GM19023 (cell line): Measurements from ENCODE around the gene NAXD.
"Not testable (repeated sequence)": the region's sequence is repeated elsewhere in the genome, so short reads cannot be mapped to it uniquely, and the experiment has no call there.

Experiments
- ATAC-seq: cut with Tn5 transposase; IDR thresholded peaks from one replicate; pipeline ENCODE4 v1.9.1; 2021; ENCODE audit warnings: mild to moderate bottlenecking, moderate library complexity; ENCODE audit not compliant: unreplicated experiment

NAXD gene

DNA sequence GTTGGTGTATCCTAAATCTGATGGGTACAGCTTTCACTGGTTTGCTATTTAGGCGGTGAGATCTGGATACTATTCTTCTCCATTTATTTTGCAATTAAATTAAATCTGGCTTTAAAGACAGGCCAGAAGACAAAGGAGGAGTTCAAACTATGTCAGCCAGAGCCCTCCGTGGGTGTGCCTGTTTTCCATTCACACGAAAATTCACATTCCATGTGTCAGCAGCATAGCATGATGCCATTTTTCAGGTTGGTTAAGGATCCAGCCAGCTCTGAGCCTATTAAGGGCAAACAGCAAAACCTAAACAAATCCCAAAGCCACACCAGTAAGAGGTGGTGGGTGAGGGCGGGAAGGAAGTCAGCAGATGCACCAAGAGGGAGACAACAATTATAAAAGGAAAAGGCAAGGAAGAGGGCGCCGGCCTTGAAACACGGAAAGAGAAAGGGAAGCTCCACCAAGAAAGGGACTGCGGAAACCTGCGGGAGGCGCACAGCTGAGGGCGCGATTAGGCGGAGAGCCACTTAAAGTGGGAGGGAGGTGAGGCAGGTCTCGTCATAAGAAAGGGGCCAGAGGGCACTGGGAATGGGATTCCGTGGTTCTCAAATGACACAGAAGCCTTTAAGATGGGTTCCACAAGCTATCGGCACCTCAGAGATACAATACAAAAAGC is 47.6 kb downstream of the NAXD start:
- ATAC-seq: no peak

DNA sequence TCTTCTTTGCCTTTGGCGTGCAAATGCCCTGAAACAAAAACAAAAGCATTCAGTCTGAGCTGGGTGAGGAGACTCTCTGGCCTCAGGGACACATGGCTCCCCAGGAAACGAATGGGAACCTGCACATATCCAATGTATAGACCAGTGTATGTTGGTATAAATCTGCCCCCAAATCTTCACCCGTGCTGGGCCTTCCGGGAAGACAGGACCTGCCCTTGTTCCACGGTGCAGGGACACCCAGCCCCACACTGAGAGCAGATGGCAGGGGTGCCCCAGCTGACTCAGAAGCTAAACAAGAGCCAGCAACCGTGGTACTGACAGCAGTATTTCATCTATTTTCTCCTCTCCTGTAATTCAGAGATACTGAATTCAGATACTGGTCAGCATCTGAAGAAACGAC is 48.1 kb downstream of the NAXD start:
- ATAC-seq: no peak

DNA sequence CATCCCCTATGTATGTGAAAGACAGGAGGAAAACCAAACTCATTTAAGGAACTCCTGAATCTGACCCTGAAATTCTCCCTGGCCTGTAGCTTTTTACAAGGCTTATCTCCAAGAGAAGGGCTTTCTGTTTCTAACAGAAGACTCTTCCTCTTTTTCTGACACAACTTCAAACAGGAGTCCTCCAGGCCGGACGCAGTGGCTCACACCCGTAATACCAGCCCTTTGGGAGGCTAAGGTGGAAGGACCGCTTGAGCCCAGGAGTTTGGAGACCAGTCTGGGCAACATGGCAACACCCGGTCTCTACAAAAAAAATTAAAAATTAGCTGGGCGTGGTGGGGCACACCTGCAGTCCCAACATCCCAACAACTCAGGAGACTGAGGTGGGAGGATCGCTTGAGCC is 48.7 kb downstream of the NAXD start:
- no peak for ATAC-seq

DNA sequence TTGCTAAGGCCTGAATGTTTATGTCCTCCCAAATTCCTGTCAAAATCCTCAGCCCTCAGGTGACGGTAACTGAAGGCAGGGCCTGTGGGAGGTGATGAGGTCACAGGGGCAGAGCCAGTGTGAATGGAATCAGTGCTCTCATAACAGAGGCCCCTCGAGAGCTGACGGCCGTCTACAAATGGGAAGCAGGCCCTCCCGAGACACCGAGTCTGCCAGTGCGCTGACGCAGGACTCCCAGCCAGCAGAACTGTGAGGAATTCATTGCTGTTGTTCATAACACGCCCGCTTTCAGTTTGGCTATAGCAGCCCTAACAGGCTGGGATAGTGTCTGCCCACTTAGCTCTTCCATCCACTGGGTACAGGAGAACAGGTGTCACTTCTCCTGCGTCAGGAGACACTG is 49.3 kb downstream of the NAXD start:
- ATAC-seq: no peak

DNA sequence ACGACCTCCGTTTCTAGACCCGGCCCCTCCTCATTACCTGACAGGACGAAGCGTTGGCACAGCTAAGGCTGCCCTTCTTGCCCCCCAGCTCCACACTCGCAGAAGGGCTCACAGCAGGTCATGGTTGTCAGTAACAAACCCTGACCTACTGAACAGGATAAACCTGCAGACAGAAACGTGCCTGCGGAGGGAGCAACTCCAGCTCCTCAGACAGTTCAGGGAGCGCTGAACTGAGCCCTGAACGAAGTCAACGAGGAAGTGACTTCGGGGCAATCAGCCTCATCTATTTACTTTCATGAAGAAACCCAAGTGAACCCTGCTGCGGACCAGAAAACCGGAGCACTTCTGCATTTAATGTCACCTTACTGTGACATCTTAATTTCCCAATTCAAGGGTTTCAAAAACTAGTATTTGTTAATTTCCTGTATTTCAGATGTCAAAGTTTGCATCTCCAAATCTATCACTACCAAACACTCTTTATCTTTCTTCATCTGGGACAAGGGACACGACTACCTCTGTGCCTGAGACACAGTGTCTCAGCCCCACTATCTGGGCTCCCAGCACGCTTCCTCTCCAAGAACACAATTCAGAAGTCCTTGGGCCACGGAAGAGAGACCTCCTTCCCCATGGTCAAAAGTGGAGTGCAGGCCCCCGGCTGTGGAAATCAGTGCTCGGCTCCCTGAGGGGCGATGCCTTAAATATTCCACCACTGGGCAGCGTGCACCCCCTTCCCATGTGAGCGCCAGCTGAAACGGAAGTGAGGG is 50.3 kb downstream of the NAXD start:
- no peak for ATAC-seq

DNA sequence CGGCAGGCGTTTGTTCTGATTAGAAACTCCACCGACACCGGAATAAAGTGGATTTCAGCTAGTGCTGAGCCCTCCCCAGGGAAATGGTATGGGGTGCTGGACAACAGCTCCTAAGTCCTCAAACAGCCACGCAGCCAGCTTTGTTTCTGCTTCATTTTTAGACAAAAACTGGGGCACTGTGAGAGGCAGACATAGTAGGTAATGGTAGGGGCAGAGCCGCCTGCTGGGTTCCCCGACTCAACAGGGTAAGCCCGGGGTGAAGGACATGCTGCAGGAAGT is 50.8 kb downstream of the NAXD start:
- ATAC-seq: no peak

DNA sequence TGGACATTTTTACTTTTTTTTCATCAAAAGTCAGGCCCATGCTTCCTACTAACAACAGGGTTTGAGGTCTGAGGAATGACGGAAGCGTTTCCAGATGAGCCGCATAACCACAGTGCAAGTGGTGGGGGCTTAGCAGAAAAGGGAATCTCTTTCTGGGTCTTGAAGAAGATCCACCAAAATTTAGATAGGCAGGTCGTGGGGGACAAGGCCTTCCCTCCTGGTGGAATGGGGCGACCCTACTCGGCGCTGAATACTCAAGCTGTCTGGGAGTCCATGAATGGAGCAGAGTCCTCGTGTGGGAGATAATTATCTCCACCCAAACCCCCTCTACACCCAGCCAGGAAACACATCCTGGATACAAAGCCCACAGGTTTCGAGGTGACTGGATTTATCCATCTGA is 53.7 kb downstream of the NAXD start:
- no peak for ATAC-seq

DNA sequence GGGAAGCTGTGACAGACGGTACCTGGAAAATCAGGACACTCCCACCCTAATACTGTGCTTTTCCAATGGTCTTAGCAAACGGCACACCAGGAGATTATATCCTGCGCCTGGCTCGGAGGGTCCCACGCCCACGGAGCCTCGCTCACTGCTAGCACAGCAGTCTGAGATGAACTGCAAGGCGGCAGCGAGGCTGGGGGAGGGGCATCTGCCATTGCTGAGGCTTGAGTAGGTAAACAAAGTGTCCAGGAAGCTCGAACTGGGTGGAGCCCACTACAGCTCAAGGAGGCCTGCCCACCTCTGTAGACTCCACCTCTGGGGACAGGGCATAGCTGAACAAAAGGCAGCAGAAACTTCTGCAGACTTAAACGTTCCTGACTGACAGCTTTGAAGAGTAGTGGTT is 54.5 kb downstream of the NAXD start:
- ATAC-seq: not testable (repeated sequence)

DNA sequence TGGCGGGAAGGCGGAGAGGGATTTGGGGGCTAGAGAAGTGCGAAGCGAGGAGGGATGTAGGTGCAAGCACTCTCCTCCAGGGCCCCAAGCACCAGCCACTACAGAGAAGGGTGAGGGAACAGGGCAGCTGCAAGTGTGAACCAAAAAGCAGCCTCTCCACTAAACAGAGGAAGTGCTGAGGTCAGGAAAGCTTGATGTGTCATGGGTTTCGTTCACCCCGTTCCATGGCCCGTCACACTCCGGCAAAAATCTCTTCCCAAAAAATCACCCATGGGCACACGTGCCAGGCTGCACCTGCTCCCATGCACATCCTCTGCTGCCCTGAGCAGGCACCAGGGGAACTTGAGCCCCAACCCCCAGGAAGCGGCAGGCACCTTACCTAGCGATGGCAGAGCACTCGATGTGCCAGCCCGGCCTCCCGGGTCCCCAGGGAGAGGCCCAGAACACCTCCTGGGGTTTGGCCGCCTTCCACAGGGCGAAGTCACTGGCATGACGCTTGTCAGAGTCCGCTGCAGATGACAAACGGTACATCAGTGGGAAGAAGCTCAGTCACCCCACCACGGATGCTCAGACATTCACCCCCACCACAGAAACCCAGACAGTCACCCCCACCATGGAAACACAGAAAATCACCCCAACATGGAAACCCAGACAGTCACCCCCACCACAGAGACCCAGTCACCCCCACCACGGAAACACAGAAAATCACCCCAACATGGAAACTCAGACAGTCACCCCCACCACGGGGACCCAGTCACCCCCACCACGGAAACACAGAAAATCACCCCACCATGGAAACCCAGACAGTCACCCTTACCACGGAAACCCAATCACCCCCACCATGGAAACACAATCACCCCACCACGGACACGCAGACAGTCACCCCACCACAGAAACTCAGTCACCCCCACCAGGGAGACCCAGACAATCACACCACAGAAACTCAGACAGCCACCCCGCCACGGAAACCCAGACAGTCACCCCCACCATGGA is 61.5 kb downstream of the NAXD start:
- peak; percentile 58 for ATAC-seq

DNA sequence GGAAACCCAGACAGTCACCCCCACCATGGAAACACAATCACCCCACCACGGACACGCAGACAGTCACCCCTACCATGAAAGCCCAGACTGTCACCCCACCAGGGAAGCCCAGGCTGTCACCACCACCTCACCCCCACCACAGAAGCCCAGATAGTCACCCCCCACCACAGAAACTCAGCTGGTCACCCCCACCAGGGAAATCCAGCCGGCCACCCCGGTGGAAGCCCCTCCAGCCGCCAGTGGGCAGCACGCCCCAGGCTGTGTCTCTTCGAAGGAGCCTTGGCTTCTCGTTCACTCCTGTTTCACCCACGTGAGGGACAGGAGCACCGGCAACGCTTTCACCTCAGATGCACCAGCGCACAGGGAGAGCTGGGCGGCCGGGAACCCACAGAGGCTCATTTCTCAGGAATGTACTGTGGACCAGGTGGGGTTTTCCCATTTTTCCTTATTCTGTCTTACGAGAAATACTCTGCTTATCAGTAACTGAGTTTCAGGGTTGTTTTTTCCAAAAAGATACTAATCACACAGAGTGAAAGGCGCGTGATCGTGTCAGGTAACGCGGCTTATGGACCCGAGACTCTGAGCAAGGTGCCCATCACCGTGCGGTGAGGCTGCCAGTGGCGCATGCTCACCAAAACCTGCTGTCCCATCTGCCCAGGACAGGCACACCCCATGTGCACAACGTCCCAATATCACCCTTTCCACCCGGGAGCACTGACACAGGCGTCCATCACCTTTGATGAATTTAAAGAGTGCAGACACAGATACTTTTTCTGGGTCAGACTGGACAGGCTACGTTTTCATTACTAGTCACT is 62.6 kb downstream of the NAXD start:
- no peak for ATAC-seq

DNA sequence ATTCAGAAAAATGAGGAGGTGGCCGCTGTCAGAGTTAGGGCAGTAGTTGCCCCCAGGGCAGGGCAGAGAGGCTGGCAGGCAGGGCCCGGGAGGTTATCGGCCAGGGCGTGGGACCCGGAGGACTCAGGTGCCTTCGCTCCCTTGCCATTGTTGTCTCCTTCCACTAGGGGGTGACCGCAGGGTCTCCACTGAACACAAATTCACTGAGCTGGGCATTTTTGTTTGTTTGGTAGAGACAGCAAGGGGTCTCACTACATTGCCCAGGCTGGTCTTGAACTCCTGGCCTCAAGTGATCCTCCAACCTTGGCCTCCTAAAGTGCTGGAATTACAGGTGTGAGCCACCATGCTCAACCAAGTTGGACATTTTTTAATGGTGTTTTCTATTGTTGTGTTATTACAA is 65.5 kb downstream of the NAXD start:
- no peak for ATAC-seq

DNA sequence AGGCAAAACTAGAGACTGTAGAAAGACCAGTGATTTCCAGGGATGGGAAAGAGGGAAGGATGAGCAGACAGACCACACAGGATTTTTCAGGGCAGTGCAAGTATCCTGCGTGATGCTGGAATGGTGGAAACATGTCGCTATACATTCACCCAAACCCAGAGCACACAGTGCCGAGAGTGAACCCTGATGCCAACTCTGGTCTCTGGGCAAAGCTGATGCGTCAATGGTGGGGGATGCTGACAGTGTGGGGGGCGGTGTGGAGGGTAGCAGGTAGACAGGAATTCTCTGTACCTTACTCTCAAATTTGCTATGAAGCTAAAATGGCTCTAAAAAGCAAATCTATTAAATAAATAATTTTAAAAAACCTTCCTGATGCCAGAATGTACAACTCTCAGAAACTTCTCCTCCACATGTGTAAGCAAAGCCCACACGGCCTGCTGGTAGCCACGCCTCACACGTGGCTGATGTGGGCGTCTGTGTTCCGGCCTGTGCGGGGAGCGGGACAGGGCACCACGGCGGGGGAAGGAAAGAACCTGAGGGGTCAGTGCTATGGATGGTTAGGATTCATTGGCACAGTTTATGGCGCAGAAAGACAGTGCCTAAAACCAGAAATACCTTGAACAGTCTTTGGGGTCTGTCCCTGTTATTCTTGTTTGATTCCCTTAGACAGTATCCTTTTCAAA is 66.7 kb downstream of the NAXD start:
- no peak for ATAC-seq

DNA sequence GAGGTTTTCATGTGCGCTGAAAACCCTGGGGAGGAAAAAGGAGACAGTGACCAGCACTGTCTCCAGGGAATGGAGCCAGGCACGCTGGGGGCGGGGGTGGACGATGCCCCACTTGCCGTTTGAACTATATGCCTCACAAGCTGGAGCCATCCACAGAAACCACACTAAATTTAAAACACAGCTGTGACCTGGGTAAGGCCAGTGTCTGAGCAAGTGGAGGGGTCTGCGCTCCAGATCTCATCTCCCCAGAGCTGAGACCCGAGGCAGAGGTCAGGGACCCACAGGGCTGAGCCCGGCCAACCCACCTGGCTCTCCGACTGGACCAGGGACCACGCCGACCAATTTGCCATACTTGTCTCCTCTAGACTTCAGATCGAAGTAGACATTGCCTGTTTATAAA is 67.4 kb downstream of the NAXD start:
- no peak for ATAC-seq

DNA sequence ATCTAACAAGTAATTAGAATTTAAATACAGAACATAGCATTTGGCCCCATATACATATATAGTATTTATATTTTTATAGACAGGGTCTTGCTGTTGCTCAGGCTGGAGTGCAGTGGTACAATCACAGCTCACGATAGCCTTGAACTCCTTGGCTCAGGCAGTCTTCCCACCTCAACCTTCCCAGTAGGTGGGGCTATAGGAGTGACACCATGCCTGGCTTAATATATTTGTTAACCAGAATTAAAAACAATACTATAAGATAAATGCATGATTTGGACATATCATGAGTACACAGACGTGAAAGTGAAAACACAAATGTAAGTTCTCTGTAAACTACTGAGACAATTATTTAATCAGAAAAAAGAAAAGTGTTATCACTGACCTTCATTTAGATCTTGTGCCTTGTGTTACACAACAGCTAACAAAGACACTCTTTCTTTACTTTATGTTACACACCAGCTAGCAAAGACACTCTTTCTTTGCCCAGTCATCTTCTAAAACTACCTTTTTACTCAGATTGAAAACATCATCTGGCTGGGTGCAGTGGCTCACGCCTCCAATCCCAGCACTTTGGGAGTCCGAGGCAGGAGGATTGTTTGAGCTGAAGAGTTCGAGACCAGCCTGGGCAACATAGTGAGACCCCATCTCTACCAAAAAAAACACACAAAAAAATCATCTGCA is 68.0 kb downstream of the NAXD start:
- no peak for ATAC-seq

DNA sequence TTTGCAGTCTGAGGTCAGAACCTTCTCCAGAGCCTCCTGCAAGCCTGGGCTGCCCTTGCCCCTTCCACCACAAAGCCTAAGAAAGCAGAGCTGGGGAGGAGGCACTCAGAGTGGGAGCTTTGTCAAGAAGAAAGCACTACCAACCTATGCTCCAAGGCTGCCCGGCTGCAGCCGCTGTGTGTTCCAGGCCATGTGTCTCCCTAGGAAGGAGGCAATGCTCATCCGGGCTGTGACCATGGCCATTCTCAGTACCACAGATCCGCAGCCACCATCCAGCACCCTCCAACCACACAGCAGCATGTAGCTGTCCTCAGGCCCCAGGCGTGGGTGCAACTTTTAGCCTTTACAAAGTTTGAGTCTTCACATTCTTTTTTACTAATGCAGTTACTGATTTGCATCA is 68.6 kb downstream of the NAXD start:
- ATAC-seq: no peak

DNA sequence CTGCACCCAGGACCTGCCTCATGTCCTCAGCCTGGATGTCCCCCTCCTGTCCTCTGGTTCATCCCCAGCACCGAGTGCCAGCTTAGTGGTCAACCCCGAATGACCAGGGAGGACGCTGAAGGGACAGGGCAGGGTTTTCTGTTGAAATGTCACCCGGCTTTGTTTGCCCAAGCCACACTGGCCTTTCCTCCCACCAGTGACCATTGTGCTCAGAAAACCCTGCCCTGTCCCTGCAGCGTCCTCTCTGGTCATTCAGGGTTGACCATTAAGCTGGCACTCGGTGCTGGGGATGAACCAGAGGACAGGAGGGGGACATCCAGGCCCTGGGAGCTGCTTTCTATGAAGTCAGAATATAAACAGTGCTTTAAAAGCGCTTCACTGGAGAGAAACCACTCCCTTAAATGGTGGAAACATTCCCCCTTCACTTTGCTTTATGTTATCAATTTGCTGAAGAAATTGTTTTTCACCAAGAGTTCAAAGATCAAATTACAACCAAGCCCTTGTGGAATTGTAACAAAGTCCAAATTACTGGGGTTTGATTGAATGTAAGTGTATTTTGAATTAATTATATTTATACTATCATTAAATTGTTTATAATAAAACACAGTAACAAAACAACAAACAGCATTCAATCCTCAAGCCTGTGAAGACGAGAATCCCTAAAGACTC is 69.2 kb downstream of the NAXD start:
- ATAC-seq: no peak

DNA sequence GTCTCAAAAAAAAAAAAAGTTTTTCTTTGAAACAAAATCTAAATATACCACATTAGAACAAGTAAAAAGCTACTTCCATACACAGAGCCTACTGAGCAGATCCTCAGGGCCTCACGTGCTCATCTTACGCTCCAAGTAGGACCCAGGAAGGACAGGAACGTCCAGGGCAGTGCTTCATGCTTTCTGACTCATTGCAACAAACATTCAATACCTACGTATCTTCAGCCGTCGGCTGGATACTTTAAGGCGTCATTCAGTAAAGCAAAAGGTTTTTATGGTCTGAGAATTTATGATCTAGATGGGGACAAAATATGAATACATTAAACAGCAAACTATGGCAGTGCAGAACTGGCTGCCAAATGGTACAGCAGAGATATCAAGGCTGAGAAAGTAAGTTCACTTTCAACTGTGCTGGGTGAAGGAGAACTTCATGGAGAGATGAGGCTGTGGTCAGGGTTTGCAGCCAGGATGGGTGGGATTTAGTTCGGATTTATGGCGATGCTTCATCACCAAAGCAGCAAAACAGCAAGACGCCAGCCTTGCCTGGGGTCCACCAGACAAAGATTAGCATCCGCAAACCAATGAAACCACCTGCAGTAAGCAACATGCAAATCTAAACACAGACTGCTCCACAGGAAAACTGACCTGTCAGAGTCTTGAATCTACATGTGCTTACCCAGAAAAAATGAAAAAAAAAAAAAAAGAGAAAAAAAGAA is 70.1 kb downstream of the NAXD start:
- no peak for ATAC-seq

DNA sequence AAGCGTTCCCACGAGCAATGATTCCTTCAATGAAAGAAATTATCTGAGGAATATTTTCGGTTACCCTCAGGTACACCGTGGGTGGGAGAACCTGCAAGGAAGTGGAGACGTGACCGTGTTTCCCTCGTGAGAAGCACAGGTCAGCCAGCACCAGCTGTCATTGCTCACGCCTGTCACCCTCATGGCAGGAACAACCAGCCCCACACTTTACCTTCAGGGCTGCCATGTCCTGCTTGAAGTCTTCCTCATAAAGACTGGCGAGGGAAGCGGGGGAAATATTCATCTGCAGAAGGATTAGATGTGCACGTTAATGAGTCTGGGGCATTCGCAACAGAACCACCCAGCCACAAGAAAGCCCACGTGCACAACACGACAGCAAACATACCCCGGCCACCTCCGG is 72.4 kb downstream of the NAXD start:
- no peak for ATAC-seq

DNA sequence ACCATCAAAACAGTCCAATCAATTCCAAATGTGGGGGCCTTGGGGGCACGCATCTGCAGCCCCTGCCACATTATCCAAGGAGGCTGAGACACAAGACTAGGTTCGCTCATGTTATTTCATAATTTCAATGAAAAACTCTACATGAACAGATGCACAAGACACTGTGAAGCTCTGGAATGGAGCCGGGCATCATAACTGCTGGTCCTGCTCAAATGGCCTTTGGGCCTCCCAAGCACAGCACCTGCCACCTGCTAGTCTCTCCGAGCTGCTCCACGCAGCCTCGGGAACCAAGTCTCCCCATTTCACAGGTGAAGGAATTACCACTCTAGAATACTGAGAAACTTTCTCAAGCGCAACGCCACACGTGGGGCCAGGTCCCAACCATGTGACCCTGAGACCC is 73.7 kb downstream of the NAXD start:
- no peak for ATAC-seq
